Stimulated activated CD8-positive, alpha-beta memory T cell treated with anti-CD3 and anti-CD28 coated beads, Interleukin-12 subunit alpha, Interleukin-12 subunit beta, amount 100 ng/mL, for 24 hours (primary cell): Measurements from ENCODE around the gene DMD.
"Not testable (repeated sequence)": the region's sequence is repeated elsewhere in the genome, so short reads cannot be mapped to it uniquely, and the experiment has no call there.

Experiments used
- DNase-seq: peaks from one replicate; pipeline ENCODE4 v3.0.0-alpha.2; 2020; ENCODE audit errors: extremely low read depth

Gene DMD

DNA sequence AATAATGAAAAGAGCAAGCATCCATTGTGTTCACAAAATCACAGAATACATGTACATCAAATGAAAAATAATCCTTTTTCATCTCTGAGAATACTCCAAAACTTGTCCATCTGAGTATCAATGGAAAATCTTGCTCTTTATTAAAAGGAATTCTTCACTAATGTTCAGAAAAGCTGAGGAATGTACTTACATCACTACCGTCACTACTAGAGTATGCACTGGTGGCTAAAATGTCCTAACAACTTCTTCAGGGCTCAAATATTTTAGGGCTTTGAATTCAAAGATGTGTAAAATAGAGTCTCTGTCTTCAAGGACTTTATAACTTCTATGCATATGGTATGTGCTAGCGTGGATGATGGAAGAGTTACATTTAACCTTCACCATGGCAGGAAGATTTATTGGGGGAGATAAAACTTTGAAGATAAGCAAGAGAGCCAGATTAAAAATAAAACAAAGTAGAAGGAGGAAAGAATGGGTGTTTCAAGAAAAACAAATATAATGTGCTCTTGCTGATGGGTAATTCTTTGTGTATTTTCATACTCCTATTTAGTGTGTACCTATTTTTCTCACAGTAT lies 55.1 kb downstream of the DMD start:
- no peak for DNase-seq

DNA sequence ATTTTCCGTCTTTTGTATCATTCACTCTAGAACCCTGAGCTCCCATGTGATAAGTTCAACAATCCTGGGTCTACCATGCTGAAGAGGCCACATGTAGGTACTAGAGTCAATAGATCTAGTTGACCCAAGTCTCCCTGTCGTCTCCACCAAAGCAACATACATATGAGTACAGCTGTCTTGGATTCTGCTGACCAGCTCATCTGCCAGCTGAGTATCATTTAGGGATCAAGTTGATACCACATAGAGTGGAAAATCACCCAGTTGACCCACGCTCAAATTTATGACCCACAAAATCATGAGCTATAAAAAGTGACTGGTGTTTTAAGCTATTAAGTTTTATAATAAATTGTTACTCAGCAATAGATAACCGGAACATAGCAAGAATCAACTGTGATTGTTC lies 61.8 kb downstream of the DMD start:
- DNase-seq, result no peak

DNA sequence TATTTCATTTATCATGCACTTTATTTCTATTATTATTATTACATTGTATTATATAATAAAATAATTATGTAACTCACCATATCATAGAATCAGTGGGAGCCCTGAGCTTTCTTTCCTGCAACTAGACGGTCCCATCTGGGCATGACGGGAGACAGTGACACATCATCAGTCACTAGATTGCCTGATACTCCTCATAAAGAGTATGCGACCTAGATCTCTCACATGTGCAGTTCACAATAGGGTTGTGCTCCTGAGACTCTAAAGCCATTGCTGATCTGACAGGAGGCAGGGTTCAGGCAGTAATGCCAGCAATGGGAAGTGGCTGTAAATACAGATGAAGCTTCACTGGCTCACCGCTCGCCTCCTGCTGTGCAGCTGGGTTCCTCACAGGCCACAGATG lies 62.3 kb downstream of the DMD start:
- no peak for DNase-seq

DNA sequence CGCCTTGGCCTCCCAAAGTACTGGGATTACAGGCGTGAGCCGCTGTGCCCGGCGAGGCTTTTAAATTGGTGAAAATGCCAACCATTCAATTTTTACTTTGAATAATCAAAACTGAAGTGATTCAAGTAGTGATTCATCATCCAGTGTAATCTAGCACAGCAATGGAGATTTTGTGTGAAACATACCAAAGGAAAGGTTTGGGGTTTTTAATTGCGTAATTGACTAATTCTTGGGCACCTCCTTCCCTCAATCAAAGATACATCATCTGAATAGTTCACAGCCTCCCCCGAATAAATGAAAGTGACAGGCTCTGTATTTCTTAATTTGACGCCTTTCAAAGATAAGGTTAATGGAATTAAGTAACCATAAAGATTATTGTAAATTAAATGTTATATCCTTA lies 69.0 kb downstream of the DMD start:
- no peak for DNase-seq

DNA sequence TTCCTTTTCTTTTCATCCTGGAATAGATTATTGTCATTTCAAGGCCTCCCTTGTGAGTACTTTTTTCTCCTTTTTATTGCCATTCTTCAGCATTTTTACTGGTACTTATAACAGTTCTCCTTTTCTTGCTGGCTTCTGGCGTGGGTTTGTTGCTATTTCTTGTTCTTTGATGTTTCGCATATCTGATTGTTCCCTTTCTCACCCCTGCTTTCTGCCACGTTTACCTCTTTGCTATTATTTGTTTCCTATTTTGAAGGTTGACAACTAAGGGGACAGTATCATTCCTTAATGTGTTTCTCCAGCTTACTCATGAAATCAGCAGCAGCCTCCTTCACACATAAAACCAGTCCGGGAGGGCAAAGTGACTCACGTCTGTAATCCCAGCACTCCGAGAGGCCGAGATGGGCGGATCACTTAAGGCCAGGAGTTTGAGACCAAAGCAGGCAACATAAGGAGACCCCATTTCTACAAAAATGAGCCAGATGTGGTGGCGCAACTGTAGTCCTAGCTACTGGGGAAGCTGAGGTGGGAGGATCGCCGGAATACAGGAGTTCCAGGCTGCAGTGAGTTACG lies 72.6 kb downstream of the DMD start:
- DNase-seq, result no peak

DNA sequence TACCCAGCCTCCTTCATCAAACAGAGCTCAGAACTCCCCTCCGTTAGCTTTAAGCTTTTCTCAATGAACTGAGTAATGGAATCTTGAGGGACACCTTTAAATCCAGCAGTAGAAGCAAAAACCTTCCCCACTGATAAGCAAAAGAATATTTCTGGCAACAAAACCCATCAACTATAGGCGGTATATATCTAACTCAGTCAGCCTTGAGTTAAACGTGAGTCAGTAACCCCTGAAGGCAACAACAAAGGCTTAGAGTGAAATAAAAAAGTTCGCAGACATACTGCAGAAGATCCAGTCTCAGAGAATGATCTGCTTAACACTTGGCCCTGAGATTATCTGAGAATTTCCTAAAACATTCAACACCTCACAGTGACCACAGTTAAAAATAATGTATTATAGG lies 77.2 kb downstream of the DMD start:
- no peak for DNase-seq

DNA sequence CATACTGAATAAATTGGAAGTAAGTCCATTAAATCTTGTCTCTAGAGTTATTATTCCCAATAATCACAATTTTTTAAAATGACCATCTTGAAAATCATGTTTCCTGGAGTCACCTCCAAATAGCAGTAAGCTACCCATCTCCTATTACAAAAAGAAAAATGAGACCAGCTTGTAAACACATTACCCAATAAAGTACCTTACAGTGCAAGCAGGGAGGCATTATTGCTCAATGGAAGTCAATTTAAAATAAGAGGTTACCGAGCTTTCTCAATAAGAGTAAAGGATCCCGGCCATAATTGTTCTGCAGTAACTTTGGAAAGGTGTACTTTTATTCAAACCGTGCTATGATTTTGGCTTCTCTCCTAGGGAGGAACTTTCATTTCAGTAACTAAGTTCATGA lies 78.0 kb downstream of the DMD start:
- DNase-seq, result no peak

DNA sequence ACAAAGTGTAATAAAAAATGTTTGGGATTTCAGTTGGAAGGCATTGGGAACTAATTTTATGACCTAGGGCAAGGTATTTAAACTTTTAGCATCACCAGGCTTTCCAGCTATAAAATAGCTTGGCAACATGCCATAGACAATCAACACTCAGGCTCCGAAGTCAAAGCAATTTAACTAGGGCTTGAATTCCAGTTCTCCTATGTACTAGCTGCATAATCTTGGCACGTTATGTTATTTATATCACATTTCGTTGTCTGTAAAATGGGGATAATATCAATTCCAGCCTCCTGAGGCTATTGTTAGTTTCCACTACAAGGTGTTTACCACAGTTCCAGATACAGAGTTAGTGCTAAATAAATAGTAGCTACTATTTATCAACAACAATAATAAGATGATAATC lies 78.8 kb downstream of the DMD start:
- no peak for DNase-seq

DNA sequence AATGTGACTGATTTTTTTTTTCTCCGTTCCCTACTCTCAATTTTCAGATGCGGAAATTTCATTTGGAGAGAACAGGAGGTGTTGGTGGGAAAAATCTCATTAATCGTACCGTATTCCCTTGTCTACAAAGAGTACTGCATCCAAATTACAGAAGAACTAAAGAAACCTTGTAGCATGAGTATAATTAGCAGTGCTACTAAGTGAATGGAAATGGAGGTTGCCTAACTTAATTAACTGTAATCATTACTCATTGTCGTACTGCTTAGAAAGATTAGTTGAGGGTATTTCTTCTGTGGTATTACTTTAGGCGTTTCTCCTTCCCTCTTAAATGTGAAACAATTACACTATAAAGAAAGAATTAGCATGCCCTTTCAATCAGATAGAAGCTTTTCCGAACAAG lies 81.7 kb downstream of the DMD start:
- DNase-seq, result no peak

DNA sequence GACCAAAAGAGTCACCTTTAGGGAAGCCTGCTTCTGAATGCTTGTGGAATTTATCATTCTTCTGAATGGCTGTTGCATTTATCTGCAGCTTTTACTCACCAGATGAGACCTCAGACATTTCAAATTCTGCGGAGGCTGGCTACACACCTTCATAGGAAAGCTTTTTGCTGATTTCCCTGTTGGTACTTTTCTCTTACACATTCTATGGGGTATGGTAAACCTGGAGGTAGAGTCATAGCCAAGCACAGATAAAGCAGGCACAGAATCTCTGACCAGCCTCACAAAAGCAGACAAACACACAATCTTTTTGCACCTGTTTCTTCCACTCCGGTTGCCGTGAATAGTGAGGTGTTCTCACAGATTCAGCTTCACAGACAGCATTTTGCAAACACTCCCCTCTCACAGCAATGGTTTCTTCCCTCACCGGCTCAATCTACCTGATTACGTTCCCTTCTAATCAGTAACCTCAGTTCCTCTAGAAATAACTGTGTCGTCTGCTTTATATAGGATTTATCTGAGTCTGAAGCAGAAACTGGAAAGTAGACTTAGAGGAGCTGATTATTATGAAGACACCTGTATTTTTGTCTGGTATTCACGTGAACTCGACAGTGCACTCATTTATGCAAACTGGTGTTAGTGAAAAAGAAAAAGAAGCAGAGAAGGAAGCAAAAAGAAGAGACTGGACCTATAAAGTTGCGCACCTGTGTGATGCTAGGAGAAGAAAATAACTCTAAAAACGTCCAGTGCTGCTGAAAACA lies 83.1 kb downstream of the DMD start:
- DNase-seq, result no peak

DNA sequence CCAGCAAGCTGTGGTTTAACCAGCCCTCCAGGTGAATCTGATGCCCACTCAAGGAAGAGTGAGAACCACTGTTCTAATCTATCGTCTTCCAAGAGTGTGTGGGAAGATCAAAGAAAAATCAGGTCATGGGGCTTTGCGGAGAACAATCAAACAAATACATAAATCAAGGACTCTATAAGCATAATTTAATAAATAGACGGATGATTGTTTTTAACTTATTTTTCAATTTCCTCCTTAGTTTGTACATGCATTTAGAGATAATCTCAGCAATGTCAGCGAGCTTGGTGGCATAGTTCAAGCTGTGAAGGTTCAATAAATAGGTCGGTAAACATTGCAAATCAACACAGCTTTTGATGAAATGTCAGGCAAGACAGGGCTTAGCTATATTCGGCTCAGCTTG lies 84.9 kb downstream of the DMD start:
- DNase-seq, result no peak

DNA sequence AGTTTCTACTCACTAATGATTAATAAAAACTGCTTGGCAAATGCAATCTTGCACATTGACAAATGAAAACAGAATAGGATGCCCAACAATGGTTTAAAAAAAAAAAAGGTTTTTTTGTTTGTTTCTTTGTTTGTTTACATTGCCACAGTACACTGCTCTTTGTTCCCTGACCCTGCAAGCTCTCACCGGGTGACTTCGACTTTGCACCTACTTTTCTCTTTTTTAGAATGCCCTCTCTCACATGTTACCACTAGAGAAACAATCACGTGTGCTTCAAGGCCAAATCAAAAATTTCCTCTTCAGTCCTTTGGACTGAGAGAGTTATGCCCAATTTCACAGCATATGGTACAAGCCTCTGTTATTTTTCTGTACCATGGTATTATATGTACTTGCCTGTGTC lies 101.5 kb downstream of the DMD start:
- DNase-seq, result no peak

DNA sequence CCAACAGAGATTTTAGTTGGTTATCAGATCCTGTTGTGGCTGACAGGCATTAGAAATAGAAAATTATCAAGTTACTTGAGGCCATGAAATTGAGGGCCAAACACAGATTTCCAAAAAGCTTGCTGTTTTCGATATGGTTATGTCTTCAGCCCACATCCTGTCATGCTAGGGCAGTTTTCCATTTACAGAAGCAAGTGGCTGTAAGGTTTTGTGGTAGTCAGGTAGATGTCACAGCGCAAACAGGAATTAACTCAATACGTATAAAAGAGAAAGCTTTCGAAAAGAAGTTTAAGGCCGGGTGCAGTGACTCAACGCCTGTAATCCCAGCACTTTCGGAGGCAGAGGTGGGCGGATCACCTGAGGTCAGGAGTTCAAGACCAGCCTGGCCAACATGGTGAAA lies 104.6 kb downstream of the DMD start:
- DNase-seq, result no peak

DNA sequence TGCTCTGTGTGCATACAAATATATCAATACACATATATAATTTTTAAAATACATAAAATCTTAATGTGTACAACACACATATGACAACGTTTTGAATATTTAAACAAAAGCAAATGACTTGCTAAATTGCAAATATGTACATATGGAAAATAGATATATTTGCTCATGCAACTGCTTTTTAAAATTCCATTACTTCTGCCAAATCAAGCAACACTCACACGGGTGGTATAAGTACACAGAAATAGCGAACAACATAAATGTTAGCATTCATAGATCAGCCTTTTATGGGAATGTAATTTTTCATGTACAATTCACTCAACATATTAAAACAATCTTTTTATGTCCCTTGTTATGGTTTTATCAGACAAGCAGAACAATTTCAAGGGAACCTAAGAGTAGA lies 116.3 kb downstream of the DMD start:
- DNase-seq, result no peak

DNA sequence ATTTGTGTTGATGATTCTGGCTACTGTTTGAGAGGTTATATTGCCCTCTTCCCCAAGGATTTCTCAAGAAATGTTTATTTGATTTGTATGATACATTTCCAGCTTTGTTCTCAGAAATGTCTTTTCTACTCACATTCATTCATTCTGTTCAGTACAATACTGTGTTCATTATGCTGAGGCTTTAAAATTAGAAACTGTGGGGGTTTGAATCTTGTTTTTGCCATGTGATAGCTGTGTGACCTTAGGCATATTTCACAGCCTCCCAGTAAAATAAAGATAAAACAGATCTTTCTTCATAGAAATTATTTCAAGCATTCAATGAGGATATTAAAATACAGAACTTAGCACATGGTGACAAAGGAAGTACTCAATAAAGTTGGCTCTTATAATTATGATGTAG lies 123.9 kb downstream of the DMD start:
- DNase-seq, result no peak

DNA sequence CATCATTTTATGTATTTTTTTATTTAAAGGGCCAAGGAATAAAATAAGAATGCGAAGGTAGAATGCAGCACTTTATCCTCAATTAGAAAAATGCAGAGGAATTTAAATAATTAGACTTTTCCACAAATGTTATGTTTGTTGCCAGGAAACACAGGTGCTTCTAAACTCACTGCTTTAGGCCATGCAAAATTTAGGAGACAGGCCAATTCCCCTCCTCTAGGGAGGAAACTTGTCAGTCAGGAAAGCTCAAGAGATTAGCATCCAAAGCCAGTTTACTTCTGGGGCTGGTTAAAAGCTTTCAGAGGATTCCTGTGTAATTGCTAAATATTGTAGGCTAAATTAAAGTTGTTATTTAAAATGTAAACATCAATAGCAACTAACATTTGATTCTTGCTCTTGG lies 124.5 kb downstream of the DMD start:
- no peak for DNase-seq

DNA sequence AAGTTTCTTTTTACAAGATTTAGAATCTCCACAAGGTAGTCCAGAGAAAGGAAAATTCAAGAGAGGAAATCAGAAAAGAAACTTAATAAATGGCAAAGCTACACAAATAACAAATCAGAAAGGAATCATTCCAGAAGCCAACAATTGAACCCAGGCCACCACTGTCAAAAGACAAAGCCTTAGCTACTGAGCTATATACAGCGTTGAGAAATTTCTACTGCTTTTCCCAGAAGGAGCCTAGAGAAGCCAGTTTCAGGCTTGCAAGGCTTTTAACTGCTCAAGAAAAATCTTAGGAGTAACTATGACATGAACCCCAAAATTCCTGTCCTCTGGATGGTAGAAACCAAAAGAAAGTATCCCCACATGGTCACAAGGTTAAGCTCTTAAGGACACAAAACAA lies 129.0 kb downstream of the DMD start:
- DNase-seq, result no peak

DNA sequence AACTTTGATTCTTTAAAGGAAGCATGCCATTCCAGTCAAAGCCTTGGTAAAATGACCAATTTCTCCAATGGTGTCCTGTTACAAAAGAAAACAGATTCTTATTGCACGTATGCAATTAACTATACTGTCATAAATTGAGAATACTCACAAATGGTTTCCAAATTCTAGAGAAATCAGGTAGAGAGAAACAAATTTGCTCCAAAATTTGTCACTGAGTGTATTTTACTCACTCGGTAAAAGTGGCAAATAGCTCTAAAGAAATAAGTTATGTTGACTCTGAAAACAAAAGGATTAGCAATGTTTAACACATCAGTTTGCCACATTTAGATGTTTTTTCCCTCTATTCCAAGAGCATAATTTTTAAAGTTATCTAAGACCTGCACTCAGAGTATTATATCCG lies 133.1 kb downstream of the DMD start:
- no peak for DNase-seq

DNA sequence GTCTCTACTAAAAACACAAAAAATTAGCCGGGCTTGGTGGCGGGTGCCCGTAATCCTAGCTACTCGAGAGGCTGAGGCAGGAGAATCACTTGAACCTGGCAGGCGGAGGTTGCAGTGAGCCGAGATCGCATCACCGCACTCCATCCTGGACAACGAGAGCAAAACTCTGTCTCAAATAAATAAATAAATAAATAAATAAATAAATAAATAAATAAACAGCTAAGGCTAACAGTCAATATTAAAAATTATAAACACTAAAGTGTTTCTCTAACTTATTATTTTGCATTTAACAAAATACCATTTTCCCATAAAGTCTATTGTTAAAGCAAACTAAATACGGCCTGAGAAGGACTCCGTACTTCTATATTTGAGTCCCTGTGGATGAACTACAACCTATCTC lies 137.7 kb downstream of the DMD start:
- DNase-seq, result not testable (repeated sequence)

DNA sequence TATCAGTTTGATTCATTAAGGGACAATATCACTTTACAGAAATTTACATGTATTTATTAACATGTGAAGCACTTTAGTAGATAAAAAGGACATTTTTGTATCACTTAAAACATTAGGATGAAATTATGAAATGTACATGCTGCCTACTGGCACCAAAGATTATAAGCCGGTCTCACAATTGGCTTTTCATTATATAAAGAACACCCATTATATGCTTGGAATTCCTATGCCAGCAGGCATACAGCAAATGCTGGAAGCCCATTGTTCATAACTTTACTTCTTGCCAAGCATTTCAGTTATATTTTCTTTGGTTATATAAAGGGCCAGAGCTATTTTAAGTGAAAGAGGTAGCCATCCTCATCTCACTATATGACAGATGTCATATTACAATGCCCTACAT lies 145.9 kb downstream of the DMD start:
- DNase-seq, result no peak

DNA sequence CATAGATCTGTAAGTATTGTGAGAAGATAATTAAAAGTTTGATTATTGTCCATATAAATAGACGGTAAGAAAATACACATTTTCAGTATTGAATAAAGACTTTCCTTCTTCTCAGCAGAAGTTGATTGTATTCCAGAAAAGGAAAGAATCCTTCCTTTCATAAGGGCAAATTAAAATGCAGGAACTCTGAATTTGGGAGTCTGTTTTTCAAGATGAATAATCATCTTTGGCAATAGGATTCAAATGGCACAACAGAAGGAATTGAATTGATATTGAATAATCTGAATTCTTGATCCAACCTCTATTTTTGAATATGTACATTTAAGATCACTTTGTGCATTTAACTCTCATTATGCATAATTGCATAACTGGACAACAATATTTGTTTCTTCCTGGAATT lies 149.3 kb downstream of the DMD start:
- DNase-seq, result no peak

DNA sequence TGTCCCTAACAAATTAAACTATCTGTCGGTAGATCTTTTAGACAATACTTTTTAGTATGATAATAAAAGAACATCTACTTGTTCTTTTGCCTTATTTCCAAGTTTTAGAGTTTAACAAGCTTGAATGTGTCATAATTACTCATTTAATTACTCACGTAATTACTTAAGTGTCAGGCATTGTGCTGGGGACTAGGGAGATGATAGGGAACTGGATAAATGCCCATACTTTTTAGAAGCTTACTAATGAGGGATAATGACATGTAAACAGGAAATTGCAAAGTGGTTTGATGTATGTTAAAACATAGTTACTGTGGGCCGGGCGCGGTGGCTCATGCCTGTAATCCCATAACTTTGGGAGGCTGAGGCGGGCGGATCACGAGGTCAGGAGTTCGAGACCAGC lies 158.3 kb downstream of the DMD start:
- DNase-seq, result no peak

DNA sequence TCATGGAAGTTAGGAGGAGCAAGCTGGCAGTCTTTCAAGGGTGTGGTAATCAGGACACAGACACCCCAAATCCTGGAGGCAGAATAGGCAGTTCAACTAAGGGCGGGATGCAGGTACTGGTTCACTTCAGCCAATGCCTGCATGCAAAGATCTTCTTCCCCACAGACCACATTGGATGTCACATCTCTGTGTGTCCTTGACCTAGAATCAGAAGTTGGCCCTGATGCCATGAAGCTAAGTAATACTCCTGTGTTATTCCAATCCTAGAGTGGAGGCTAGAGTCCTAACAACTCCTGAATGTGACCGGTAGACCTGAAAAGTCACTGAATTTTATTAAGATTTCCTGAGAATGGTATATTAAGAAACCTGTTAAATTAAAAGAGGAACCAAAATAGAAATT lies 165.5 kb downstream of the DMD start:
- no peak for DNase-seq

DNA sequence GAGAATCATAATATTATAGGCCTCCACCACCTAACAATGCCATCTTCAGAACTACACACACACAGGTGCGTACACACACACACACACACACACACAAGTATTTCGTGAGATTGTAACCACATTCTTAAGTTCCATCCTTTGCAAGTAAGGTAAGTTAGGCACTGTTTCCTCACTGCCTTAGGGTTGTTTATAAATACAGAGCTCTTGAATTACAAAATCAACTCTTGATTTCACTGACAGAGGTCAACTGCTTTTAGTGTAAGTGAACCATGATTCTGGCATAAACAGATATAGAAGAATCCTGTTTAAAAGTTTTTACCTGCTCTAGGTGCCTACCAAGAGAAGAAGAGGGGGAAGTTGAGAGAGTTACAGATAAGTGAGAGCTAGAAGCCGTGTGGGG lies 166.1 kb downstream of the DMD start:
- DNase-seq, result no peak
